K562 (cell line): Measurements from ENCODE around the gene P2RX5. TPM values are rescaled to one million over a fixed set of nuclear protein-coding genes. Genes with fewer than 3 reads are reported as not detected.

Experiments used
- ADNP ChIP-seq: fragments of 200-800 bp; sonication (Bioruptor generic); IDR thresholded peaks from 2 replicates; pipeline ENCODE4 v1.6.1; 2016; ENCODE audit warnings: missing genetic modification characterization, missing compliant biosample characterization
- BACH1 ChIP-seq: fragments of 200-800 bp; sonication (Bioruptor generic); IDR thresholded peaks from 2 replicates; pipeline ENCODE4 v1.6.1; 2016; ENCODE audit warnings: missing genetic modification characterization, missing compliant biosample characterization
- E2F3 ChIP-seq: fragments of 250-450 bp; sonication (Bioruptor Pico); IDR thresholded peaks from 2 replicates; pipeline ENCODE4 v1.4.0; 2020; ENCODE audit warnings: mild to moderate bottlenecking
- EGR1 ChIP-seq: fragments of 450-650 bp; conservative IDR thresholded peaks from 2 replicates; pipeline ENCODE4 v1.6.1; 2017; ENCODE audit warnings: mild to moderate bottlenecking
- EHMT2 ChIP-seq: fragments of 450-650 bp; IDR thresholded peaks from 2 replicates; pipeline ENCODE4 v1.6.1; 2018; ENCODE audit warnings: antibody characterized with exemption
- EP300 ChIP-seq: IDR thresholded peaks from 2 replicates; pipeline ENCODE4 v1.6.1; 2012; ENCODE audit warnings: low read length, improper control_type of control experiment
- FOXM1 ChIP-seq, 2 experiments: fragments of 450-650 bp in 1 of 2; sonication (generic) in 1 of 2; formaldehyde crosslinking in 1 of 2; IDR thresholded peaks; 2 replicates each; pipeline versions ENCODE4 v1.6.1 to v1.9.0; 2017 to 2022; ENCODE audit warnings: low read depth in 2 of 2, mild to moderate bottlenecking in 2 of 2, missing genetic modification reagents in 1 of 2, moderate library complexity in 1 of 2
- MCM7 ChIP-seq, 2 experiments: fragments of 450-650 bp; IDR thresholded peaks; 2 replicates each; pipeline ENCODE4 v1.6.1; 2016 to 2018
- NCOA1 ChIP-seq: fragments of 450-650 bp; IDR thresholded peaks from 2 replicates; pipeline ENCODE4 v1.6.1; 2016; ENCODE audit warnings: low read depth
- SIN3B ChIP-seq: fragments of 450-650 bp; IDR thresholded peaks from 2 replicates; pipeline ENCODE4 v1.6.1; 2017; ENCODE audit warnings: low read depth, mild to moderate bottlenecking, moderate library complexity
- SOX6 ChIP-seq: fragments of 450-650 bp; IDR thresholded peaks from 2 replicates; pipeline ENCODE4 v1.6.1; 2014; ENCODE audit warnings: mild to moderate bottlenecking
- SRSF9 ChIP-seq: fragments of 200-400 bp; formaldehyde crosslinking; IDR thresholded peaks from 2 replicates; pipeline ENCODE4 v1.6.1; 2017; ENCODE audit warnings: low read depth, low read length, borderline replicate concordance
- TCF3 ChIP-seq: sonication (generic); formaldehyde crosslinking; IDR thresholded peaks from 2 replicates; pipeline ENCODE4 v1.4.0; 2020; ENCODE audit warnings: mild to moderate bottlenecking, missing genetic modification reagents
- TEAD2 ChIP-seq: fragments of 450-650 bp; IDR thresholded peaks from 2 replicates; pipeline ENCODE4 v1.6.1; 2016; ENCODE audit warnings: missing genetic modification characterization, control low read depth, missing compliant biosample characterization
- ZC3H8 ChIP-seq: fragments of 450-650 bp; IDR thresholded peaks from 2 replicates; pipeline ENCODE4 v1.6.1; 2017
- ZEB2 ChIP-seq: fragments of 450-650 bp; IDR thresholded peaks from 2 replicates; pipeline ENCODE4 v1.6.1; 2016
- ZFP1 ChIP-seq: fragments of 450-650 bp; formaldehyde crosslinking; IDR thresholded peaks from 2 replicates; pipeline ENCODE4 v1.4.0; 2020; ENCODE audit warnings: mild to moderate bottlenecking, mixed read lengths
- ZNF212 ChIP-seq: fragments of 450-650 bp; formaldehyde crosslinking; IDR thresholded peaks from 2 replicates; pipeline ENCODE4 v1.4.0; 2020; ENCODE audit warnings: mild to moderate bottlenecking
- ZNF431 ChIP-seq: sonication (generic); formaldehyde crosslinking; IDR thresholded peaks from 2 replicates; pipeline ENCODE4 v1.8.0; 2022; ENCODE audit warnings: mild to moderate bottlenecking, missing genetic modification reagents
- ZNF766 ChIP-seq: fragments of 200-800 bp; sonication (Bioruptor generic); conservative IDR thresholded peaks from 2 replicates; pipeline ENCODE4 v1.6.1; 2016; ENCODE audit warnings: missing genetic modification characterization, missing compliant biosample characterization
- polyA plus RNA-seq, 8 experiments: library from polyadenylated mRNA; depleted of rRNA in 4 of 8; stranded (reverse) in 5 of 8; unstranded in 3 of 8; fragments of >200 nt; fragmentation: Nextera tagmentation in 2 of 8; fragmentation: Illumina TruSeq in 1 of 8; extraction: Ambion mirVana in 2 of 8; extraction: Trizol in 1 of 8; gene quantifications; 2 replicates each; pipeline versions ENCODE4 v1.2.1 to v1.2.3, GENCODE V29; 2011 to 2014; ENCODE audit warnings: inconsistent platforms in 1 of 8, missing spikeins in 1 of 8
- total RNA-seq, 7 experiments: library from RNA; depleted of rRNA in 6 of 7; stranded (reverse); fragments of >200 nt in 6 of 7; fragmentation: Illumina TruSeq in 2 of 7; extraction: Trizol in 2 of 7; gene quantifications; 2 replicates each; pipeline versions ENCODE4 v1.2.1 to v1.2.3, GENCODE V29; 2011 to 2021; ENCODE audit warnings: low replicate concordance in 1 of 7
- TF ChIP-seq, protein P1 (sequence below): fragments of 200-600 bp; sonication (generic); IDR thresholded peaks from one replicate; pipeline ENCODE4 v1.6.1; 2012; ENCODE audit warnings: mild to moderate bottlenecking, low read depth, low read length, inconsistent platforms

P2RX5 gene
- total and polyA plus RNA-seq, 9 of the 15 experiments (the other 6 are each of a cell fraction or from before 2014, with no cell fraction given) = 0.31 to 4.0 (median 1.3) TPM

- TF ChIP-seq BACH1 (no peak), ZEB2 (0 out of 2 replicates have a peak, but pooled peaks have one; percentile 30), ZNF766 (CRISPR knock-in tag) (0 out of 2 replicates have a peak, but pooled peaks have one; percentile 29), SIN3B (no peak), SOX6 (peak; percentile 65; the same call in 1 of the 2 replicates), TEAD2 (no peak), SRSF9 (no peak), MCM7 (IDR thresholded peaks at IDR 0.05) (no peak), ADNP (tag) (peak; percentile 61; the same call in 1 of the 2 replicates), ZNF212 (no peak), NCOA1 (0 out of 2 replicates have a peak, but pooled peaks have one; percentile 37), EGR1 (peak; percentile 91), EP300 (peak; percentile 72; the same call in 1 of the 2 replicates), E2F3 (CRISPR knock-in tag) (no peak), ZC3H8 (no peak), EHMT2 (no peak), ZFP1 (CRISPR knock-in tag) (no peak), ZNF431 (CRISPR knock-in tag) (no peak), FOXM1 (IDR thresholded peaks at IDR 0.05; ENCODE audit: low read depth) (peak; percentile 52; the same call in 1 of the 2 replicates), FOXM1 (CRISPR knock-in tag; IDR thresholded peaks at IDR 0.05; ENCODE audit: low read depth) (no peak), TCF3 (CRISPR knock-in tag) (peak; percentile 73)
- TF ChIP-seq, protein P1, sequence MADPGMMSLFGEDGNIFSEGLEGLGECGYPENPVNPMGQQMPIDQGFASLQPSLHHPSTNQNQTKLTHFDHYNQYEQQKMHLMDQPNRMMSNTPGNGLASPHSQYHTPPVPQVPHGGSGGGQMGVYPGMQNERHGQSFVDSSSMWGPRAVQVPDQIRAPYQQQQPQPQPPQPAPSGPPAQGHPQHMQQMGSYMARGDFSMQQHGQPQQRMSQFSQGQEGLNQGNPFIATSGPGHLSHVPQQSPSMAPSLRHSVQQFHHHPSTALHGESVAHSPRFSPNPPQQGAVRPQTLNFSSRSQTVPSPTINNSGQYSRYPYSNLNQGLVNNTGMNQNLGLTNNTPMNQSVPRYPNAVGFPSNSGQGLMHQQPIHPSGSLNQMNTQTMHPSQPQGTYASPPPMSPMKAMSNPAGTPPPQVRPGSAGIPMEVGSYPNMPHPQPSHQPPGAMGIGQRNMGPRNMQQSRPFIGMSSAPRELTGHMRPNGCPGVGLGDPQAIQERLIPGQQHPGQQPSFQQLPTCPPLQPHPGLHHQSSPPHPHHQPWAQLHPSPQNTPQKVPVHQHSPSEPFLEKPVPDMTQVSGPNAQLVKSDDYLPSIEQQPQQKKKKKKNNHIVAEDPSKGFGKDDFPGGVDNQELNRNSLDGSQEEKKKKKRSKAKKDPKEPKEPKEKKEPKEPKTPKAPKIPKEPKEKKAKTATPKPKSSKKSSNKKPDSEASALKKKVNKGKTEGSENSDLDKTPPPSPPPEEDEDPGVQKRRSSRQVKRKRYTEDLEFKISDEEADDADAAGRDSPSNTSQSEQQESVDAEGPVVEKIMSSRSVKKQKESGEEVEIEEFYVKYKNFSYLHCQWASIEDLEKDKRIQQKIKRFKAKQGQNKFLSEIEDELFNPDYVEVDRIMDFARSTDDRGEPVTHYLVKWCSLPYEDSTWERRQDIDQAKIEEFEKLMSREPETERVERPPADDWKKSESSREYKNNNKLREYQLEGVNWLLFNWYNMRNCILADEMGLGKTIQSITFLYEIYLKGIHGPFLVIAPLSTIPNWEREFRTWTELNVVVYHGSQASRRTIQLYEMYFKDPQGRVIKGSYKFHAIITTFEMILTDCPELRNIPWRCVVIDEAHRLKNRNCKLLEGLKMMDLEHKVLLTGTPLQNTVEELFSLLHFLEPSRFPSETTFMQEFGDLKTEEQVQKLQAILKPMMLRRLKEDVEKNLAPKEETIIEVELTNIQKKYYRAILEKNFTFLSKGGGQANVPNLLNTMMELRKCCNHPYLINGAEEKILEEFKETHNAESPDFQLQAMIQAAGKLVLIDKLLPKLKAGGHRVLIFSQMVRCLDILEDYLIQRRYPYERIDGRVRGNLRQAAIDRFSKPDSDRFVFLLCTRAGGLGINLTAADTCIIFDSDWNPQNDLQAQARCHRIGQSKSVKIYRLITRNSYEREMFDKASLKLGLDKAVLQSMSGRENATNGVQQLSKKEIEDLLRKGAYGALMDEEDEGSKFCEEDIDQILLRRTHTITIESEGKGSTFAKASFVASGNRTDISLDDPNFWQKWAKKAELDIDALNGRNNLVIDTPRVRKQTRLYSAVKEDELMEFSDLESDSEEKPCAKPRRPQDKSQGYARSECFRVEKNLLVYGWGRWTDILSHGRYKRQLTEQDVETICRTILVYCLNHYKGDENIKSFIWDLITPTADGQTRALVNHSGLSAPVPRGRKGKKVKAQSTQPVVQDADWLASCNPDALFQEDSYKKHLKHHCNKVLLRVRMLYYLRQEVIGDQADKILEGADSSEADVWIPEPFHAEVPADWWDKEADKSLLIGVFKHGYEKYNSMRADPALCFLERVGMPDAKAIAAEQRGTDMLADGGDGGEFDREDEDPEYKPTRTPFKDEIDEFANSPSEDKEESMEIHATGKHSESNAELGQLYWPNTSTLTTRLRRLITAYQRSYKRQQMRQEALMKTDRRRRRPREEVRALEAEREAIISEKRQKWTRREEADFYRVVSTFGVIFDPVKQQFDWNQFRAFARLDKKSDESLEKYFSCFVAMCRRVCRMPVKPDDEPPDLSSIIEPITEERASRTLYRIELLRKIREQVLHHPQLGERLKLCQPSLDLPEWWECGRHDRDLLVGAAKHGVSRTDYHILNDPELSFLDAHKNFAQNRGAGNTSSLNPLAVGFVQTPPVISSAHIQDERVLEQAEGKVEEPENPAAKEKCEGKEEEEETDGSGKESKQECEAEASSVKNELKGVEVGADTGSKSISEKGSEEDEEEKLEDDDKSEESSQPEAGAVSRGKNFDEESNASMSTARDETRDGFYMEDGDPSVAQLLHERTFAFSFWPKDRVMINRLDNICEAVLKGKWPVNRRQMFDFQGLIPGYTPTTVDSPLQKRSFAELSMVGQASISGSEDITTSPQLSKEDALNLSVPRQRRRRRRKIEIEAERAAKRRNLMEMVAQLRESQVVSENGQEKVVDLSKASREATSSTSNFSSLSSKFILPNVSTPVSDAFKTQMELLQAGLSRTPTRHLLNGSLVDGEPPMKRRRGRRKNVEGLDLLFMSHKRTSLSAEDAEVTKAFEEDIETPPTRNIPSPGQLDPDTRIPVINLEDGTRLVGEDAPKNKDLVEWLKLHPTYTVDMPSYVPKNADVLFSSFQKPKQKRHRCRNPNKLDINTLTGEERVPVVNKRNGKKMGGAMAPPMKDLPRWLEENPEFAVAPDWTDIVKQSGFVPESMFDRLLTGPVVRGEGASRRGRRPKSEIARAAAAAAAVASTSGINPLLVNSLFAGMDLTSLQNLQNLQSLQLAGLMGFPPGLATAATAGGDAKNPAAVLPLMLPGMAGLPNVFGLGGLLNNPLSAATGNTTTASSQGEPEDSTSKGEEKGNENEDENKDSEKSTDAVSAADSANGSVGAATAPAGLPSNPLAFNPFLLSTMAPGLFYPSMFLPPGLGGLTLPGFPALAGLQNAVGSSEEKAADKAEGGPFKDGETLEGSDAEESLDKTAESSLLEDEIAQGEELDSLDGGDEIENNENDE = no peak
Measured at GRCh38 chr17:3712811-3713463, 17.0 kb upstream of the P2RX5 start (continued).
